Chondrocyte (in vitro differentiated cells): ENCODE measurements around the gene SORCS1. TPM values are rescaled to one million over a fixed set of nuclear protein-coding genes. Genes with fewer than 3 reads are reported as not detected.

Experiments
- DNase-seq: peaks from one replicate; pipeline ENCODE4 v3.0.0; 2021; ENCODE audit warnings: mixed read lengths, low spot score
- H3K27ac Mint-ChIP-seq: one replicate; pipeline ENCODE4 v1.8.0; 2021; ENCODE audit warnings: mild to moderate bottlenecking, moderate library complexity, mixed read lengths; ENCODE audit not compliant: unreplicated experiment
- H3K27me3 Mint-ChIP-seq: 2 replicates; pipeline ENCODE4 v1.8.0; 2021; ENCODE audit warnings: low read depth, mixed read lengths
- H3K36me3 Mint-ChIP-seq: 2 replicates; pipeline ENCODE4 v1.8.0; 2021; ENCODE audit warnings: low read depth, mixed read lengths
- H3K4me1 Mint-ChIP-seq: 2 replicates; pipeline ENCODE4 v1.8.0; 2021; ENCODE audit warnings: low read depth, mild to moderate bottlenecking, mixed read lengths
- H3K4me3 Mint-ChIP-seq: one replicate; pipeline ENCODE4 v1.8.0; 2021; ENCODE audit warnings: mild to moderate bottlenecking, moderate library complexity, mixed read lengths; ENCODE audit not compliant: unreplicated experiment
- H3K9me3 Mint-ChIP-seq: 2 replicates; pipeline ENCODE4 v1.8.0; 2021; ENCODE audit warnings: low read depth, mixed read lengths
- CTCF ChIP-seq: fragments of 200-600 bp; sonication (generic); IDR thresholded peaks from 2 replicates; pipeline ENCODE4 v1.5.0; 2021; ENCODE audit warnings: antibody characterized with exemption, mild to moderate bottlenecking, moderate library complexity
- total RNA-seq: library from RNA; stranded (reverse); gene quantifications from 3 replicates; pipeline ENCODE4 v1.2.1, GENCODE V29; 2021

SORCS1 gene
- total RNA-seq, 1 donor from 2014 or later: not detected

- H3K27ac Mint-ChIP-seq: no peak overlapping the region
- no peak overlapping the region for H3K4me3 Mint-ChIP-seq
Measured at GRCh38 chr10:107122703-107123102, 41.8 kb downstream of the SORCS1 start.

GRCh38 chr10:107118866-107119265, 45.6 kb downstream of the SORCS1 start:
- TF ChIP-seq CTCF: no peak
- no peak for DNase-seq
- Mint-ChIP-seq H3K27me3 (no peaks in the 10 kb centered on the region), H3K9me3 (peaks cover 17% of the 10 kb centered on the region), H3K4me3 (no peak overlapping the region), H3K27ac (no peak overlapping the region), H3K36me3 (no peaks in the 10 kb centered on the region), H3K4me1 (no peaks in the 10 kb centered on the region)

More at GRCh38 chr10:107122703-107123102, 41.8 kb downstream of the SORCS1 start:
- H3K36me3 Mint-ChIP-seq: no peaks in the 10 kb centered on the region
- no peaks in the 10 kb centered on the region for H3K27me3 Mint-ChIP-seq
- H3K9me3 Mint-ChIP-seq: no peaks in the 10 kb centered on the region
- no peaks in the 10 kb centered on the region for H3K4me1 Mint-ChIP-seq
- no peak for DNase-seq
- no peak for TF ChIP-seq CTCF

GRCh38 chr10:107104026-107104652, 60.4 kb downstream of the SORCS1 start:
- H3K36me3 Mint-ChIP-seq: no peaks in the 10 kb centered on the region
- no peak overlapping the region for H3K27ac Mint-ChIP-seq
- no peak overlapping the region for H3K4me3 Mint-ChIP-seq
- DNase-seq: no peak
- H3K9me3 Mint-ChIP-seq: peaks cover 12% of the 10 kb centered on the region
- no peak for TF ChIP-seq CTCF
- H3K27me3 Mint-ChIP-seq: no peaks in the 10 kb centered on the region
- H3K4me1 Mint-ChIP-seq: no peaks in the 10 kb centered on the region

- Mint-ChIP-seq H3K27ac (no peak overlapping the region), H3K4me1 (no peaks in the 10 kb centered on the region), H3K9me3 (peaks cover 7% of the 10 kb centered on the region), H3K4me3 (no peak overlapping the region), H3K27me3 (no peaks in the 10 kb centered on the region), H3K36me3 (no peaks in the 10 kb centered on the region)
- no peak for DNase-seq
- no peak for TF ChIP-seq CTCF
Measured at GRCh38 chr10:107103174-107104025, 61.1 kb downstream of the SORCS1 start.

GRCh38 chr10:107098326-107098725, 66.2 kb downstream of the SORCS1 start:
- TF ChIP-seq CTCF: no peak
- Mint-ChIP-seq H3K27me3 (no peaks in the 10 kb centered on the region), H3K36me3 (no peaks in the 10 kb centered on the region), H3K27ac (no peak overlapping the region), H3K9me3 (peaks cover 3% of the 10 kb centered on the region), H3K4me3 (no peak overlapping the region), H3K4me1 (no peaks in the 10 kb centered on the region)
- no peak for DNase-seq
